GM20000 (cell line): ENCODE measurements around the gene MAN1A1.

Experiments
- DNase-seq: peaks from one replicate; pipeline ENCODE4 v3.0.0; 2012; ENCODE audit warnings: low spot score
- CTCF ChIP-seq: IDR thresholded peaks from 2 replicates; pipeline ENCODE4 v1.5.1; 2012; ENCODE audit warnings: mild to moderate bottlenecking, control low read depth; ENCODE audit errors: extremely low read depth, missing control alignments

MAN1A1 gene

GRCh38 chr6:119339941-119340456, 9.6 kb downstream of the MAN1A1 start:
- TF ChIP-seq CTCF, result no peak
- DNase-seq, result no peak

- no peak for TF ChIP-seq CTCF
- DNase-seq, result no peak
Observed at GRCh38 chr6:119337762-119338161, 11.8 kb downstream of the MAN1A1 start.

GRCh38 chr6:119337252-119337651, 12.3 kb downstream of the MAN1A1 start:
- no peak for TF ChIP-seq CTCF
- DNase-seq, result no peak

GRCh38 chr6:119334535-119335264, 14.9 kb downstream of the MAN1A1 start:
- no peak for DNase-seq
- no peak for TF ChIP-seq CTCF

GRCh38 chr6:119333707-119334295, 15.8 kb downstream of the MAN1A1 start:
- TF ChIP-seq CTCF, result no peak
- no peak for DNase-seq

GRCh38 chr6:119333063-119333609, 16.4 kb downstream of the MAN1A1 start:
- TF ChIP-seq CTCF, result no peak
- no peak for DNase-seq

GRCh38 chr6:119331663-119332286, 17.8 kb downstream of the MAN1A1 start:
- DNase-seq, result no peak
- TF ChIP-seq CTCF, result no peak
